Trophoblast cell (in vitro differentiated cells and primary cell): ENCODE data around the gene PRKN.

ENCODE experiments used
- DNase-seq, 2 donors: peaks; one replicate each; pipeline ENCODE4 v3.0.0-alpha.2; 2016
- H2AFZ ChIP-seq: 2 replicates; pipeline ENCODE4 v1.6.1; 2013; ENCODE audit warnings: low read length, moderate library complexity, mild to moderate bottlenecking; ENCODE audit not compliant: insufficient read depth, poor library complexity
- H2AK5ac ChIP-seq: 2 replicates; pipeline ENCODE4 v1.6.1; 2013; ENCODE audit warnings: mild to moderate bottlenecking, low read length
- H2BK120ac ChIP-seq: 2 replicates; pipeline ENCODE4 v1.6.1; 2013; ENCODE audit warnings: low read length, mild to moderate bottlenecking, moderate library complexity; ENCODE audit not compliant: insufficient read depth, poor library complexity
- H2BK12ac ChIP-seq: 2 replicates; pipeline ENCODE4 v1.6.1; 2013; ENCODE audit warnings: mild to moderate bottlenecking, low read length, moderate library complexity
- H2BK5ac ChIP-seq: 2 replicates; pipeline ENCODE4 v1.6.1; 2013; ENCODE audit warnings: low read length, low read depth, moderate library complexity, mild to moderate bottlenecking; ENCODE audit not compliant: poor library complexity
- H3K14ac ChIP-seq: 2 replicates; pipeline ENCODE4 v1.6.1; 2013; ENCODE audit warnings: mild to moderate bottlenecking, low read length
- H3K18ac ChIP-seq: 2 replicates; pipeline ENCODE4 v1.6.1; 2013; ENCODE audit warnings: mild to moderate bottlenecking, low read length
- H3K23ac ChIP-seq: 2 replicates; pipeline ENCODE4 v1.6.1; 2013; ENCODE audit warnings: low read length
- H3K27ac ChIP-seq: 2 replicates; pipeline ENCODE4 v1.5.1; 2013; ENCODE audit warnings: low read depth, mild to moderate bottlenecking, inconsistent platforms, low read length, moderate library complexity
- H3K27me3 ChIP-seq: 2 replicates; pipeline ENCODE4 v1.6.1; 2013; ENCODE audit warnings: inconsistent platforms, mild to moderate bottlenecking, low read length, moderate library complexity; ENCODE audit not compliant: insufficient read depth
- H3K36me3 ChIP-seq, 2 experiments: 1 replicate in 1 of 2; 2 replicates in 1 of 2; pipeline ENCODE4 v1.6.1; 2013; ENCODE audit warnings: low read length in 2 of 2, mild to moderate bottlenecking in 2 of 2, moderate library complexity in 1 of 2; ENCODE audit not compliant: insufficient read depth in 2 of 2, control insufficient read depth in 1 of 2
- H3K4ac ChIP-seq: 2 replicates; pipeline ENCODE4 v1.6.1; 2013; ENCODE audit warnings: low read depth, mild to moderate bottlenecking, low read length, moderate library complexity
- H3K4me1 ChIP-seq, 2 experiments: 1 replicate in 1 of 2; 2 replicates in 1 of 2; pipeline ENCODE4 v1.6.1; 2013; ENCODE audit warnings: low read length in 2 of 2, mild to moderate bottlenecking in 2 of 2, moderate library complexity in 1 of 2; ENCODE audit not compliant: insufficient read depth in 2 of 2, control insufficient read depth in 1 of 2
- H3K4me2 ChIP-seq: 2 replicates; pipeline ENCODE4 v1.6.1; 2013; ENCODE audit warnings: inconsistent platforms, mild to moderate bottlenecking, low read length, moderate library complexity
- H3K4me3 ChIP-seq: 2 replicates; pipeline ENCODE4 v1.5.1; 2013; ENCODE audit warnings: mild to moderate bottlenecking, low read depth, low read length, inconsistent platforms
- H3K79me1 ChIP-seq: one replicate; pipeline ENCODE4 v1.6.1; 2013; ENCODE audit warnings: low read length
- H3K79me2 ChIP-seq: 2 replicates; pipeline ENCODE4 v1.6.1; 2013; ENCODE audit warnings: low read length, mild to moderate bottlenecking; ENCODE audit not compliant: control insufficient read depth, insufficient read depth, poor library complexity
- H3K9ac ChIP-seq: 2 replicates; pipeline ENCODE4 v1.6.1; 2013; ENCODE audit warnings: mild to moderate bottlenecking, low read length
- H3K9me3 ChIP-seq: 2 replicates; pipeline ENCODE4 v1.6.1; 2013; ENCODE audit warnings: low read depth, mild to moderate bottlenecking, control low read depth, inconsistent platforms, low read length; ENCODE audit not compliant: insufficient read depth
- H4K12ac ChIP-seq: 2 replicates; pipeline ENCODE4 v1.6.1; 2013; ENCODE audit warnings: low read depth, mild to moderate bottlenecking, low read length, moderate library complexity
- H4K8ac ChIP-seq: 2 replicates; pipeline ENCODE4 v1.6.1; 2013; ENCODE audit warnings: low read depth, mild to moderate bottlenecking, low read length, moderate library complexity
- H4K91ac ChIP-seq: one replicate; pipeline ENCODE4 v1.6.1; 2013; ENCODE audit warnings: low read depth, mild to moderate bottlenecking, low read length, moderate library complexity
- WGBS: extraction: QIAGEN DNeasy Blood & Tissue Kit; methylation state at CpG from one replicate; pipeline ENCODE4 v1.1.7; 2013; ENCODE audit warnings: missing lambda C conversion rate; ENCODE audit not compliant: insufficient read length, insufficient coverage; ENCODE audit errors: extremely low coverage; 5-methylcytosine and 5-hydroxymethylcytosine counted together

Gene PRKN

GRCh38 chr6:161631676-161632194, 1095.8 kb downstream of the PRKN start:
- Histone ChIP-seq H4K8ac (no peak overlapping the region), H3K27me3 (no peaks in the 10 kb centered on the region), H3K23ac (no peak overlapping the region), H3K4ac (no peak overlapping the region), H3K27ac (no peak overlapping the region), H4K91ac (no peak overlapping the region), H3K79me1 (no peaks in the 10 kb centered on the region), H2BK120ac (no peak overlapping the region), H2BK12ac (no peak overlapping the region), H2AK5ac (no peak overlapping the region), H3K9me3 (no peaks in the 10 kb centered on the region), H2BK5ac (no peak overlapping the region), H3K9ac (no peak overlapping the region), H3K18ac (no peak overlapping the region), H3K14ac (no peak overlapping the region), H3K36me3 (no peaks in the 10 kb centered on the region), H3K79me2 (no peaks in the 10 kb centered on the region), H3K4me1 (no peaks in the 10 kb centered on the region), H3K4me2 (no peak overlapping the region), H4K12ac (no peak overlapping the region), H2AFZ (no peak overlapping the region), H3K4me3 (no peak overlapping the region)
- WGBS, result no CpG with 5 or more reads among the region's 2 CpGs
- DNase-seq, result no peak

GRCh38 chr6:161630674-161631073, 1096.9 kb downstream of the PRKN start:
- Histone ChIP-seq H3K4me2 (no peak overlapping the region), H3K23ac (no peak overlapping the region), H4K91ac (no peak overlapping the region), H3K9ac (no peak overlapping the region), H3K4me1 (no peaks in the 10 kb centered on the region), H3K4me3 (no peak overlapping the region), H3K4ac (no peak overlapping the region), H4K8ac (no peak overlapping the region), H2BK120ac (no peak overlapping the region), H4K12ac (no peak overlapping the region), H3K36me3 (no peaks in the 10 kb centered on the region), H3K79me1 (no peaks in the 10 kb centered on the region), H2AFZ (no peak overlapping the region), H3K14ac (no peak overlapping the region), H3K27ac (no peak overlapping the region), H3K9me3 (peaks cover 5% of the 10 kb centered on the region), H2BK5ac (no peak overlapping the region), H2AK5ac (no peak overlapping the region), H3K79me2 (no peaks in the 10 kb centered on the region), H3K27me3 (no peaks in the 10 kb centered on the region), H2BK12ac (no peak overlapping the region), H3K18ac (no peak overlapping the region)
- DNase-seq, result no peak
- WGBS, result no CpG with 5 or more reads among the region's 6 CpGs

GRCh38 chr6:161626132-161626676, 1101.4 kb downstream of the PRKN start:
- Histone ChIP-seq H3K27me3 (no peaks in the 10 kb centered on the region), H3K27ac (no peak overlapping the region), H3K4ac (no peak overlapping the region), H2BK120ac (no peak overlapping the region), H3K9me3 (peaks cover 5% of the 10 kb centered on the region), H3K79me1 (no peaks in the 10 kb centered on the region), H3K4me2 (no peak overlapping the region), H2BK12ac (no peak overlapping the region), H3K9ac (no peak overlapping the region), H3K23ac (no peak overlapping the region), H3K4me1 (no peaks in the 10 kb centered on the region), H2AK5ac (no peak overlapping the region), H2BK5ac (no peak overlapping the region), H3K36me3 (no peaks in the 10 kb centered on the region), H3K79me2 (no peaks in the 10 kb centered on the region), H3K4me3 (no peak overlapping the region), H4K12ac (no peak overlapping the region), H4K8ac (no peak overlapping the region), H2AFZ (no peak overlapping the region), H3K14ac (no peak overlapping the region), H4K91ac (no peak overlapping the region), H3K18ac (no peak overlapping the region)
- no peak for DNase-seq
- no CpG with 5 or more reads among the region's 13 CpGs for WGBS

- no peak overlapping the region for H3K18ac ChIP-seq
- no peak overlapping the region for H3K9ac ChIP-seq
- H3K27ac ChIP-seq, result no peak overlapping the region
- H4K8ac ChIP-seq, result no peak overlapping the region
- H3K4me3 ChIP-seq, result no peak overlapping the region
- H2AK5ac ChIP-seq, result no peak overlapping the region
- H3K23ac ChIP-seq, result no peak overlapping the region
- no peak overlapping the region for H2BK12ac ChIP-seq
- no peak overlapping the region for H2BK120ac ChIP-seq
- no peaks in the 10 kb centered on the region for H3K79me2 ChIP-seq
- peaks cover 5% of the 10 kb centered on the region for H3K9me3 ChIP-seq
- no peak for DNase-seq
- H4K91ac ChIP-seq, result no peak overlapping the region
- no peaks in the 10 kb centered on the region for H3K27me3 ChIP-seq
- no peak overlapping the region for H3K4ac ChIP-seq
- H2BK5ac ChIP-seq, result no peak overlapping the region
- H3K79me1 ChIP-seq, result no peaks in the 10 kb centered on the region
- no peak overlapping the region for H3K14ac ChIP-seq
- no peak overlapping the region for H2AFZ ChIP-seq
- no peak overlapping the region for H4K12ac ChIP-seq
- H3K4me2 ChIP-seq, result no peak overlapping the region
- no peaks in the 10 kb centered on the region for H3K36me3 ChIP-seq
- H3K4me1 ChIP-seq, result no peaks in the 10 kb centered on the region
- WGBS, result no CpG with 5 or more reads among the region's 4 CpGs
Observed at GRCh38 chr6:161624111-161624510, 1103.5 kb downstream of the PRKN start.
